ENCODE measurements around the gene GPHN.
"Not testable (repeated sequence)": the region's sequence is repeated elsewhere in the genome, so short reads cannot be mapped to it uniquely, and the experiment has no call there.

GPHN gene

DNA sequence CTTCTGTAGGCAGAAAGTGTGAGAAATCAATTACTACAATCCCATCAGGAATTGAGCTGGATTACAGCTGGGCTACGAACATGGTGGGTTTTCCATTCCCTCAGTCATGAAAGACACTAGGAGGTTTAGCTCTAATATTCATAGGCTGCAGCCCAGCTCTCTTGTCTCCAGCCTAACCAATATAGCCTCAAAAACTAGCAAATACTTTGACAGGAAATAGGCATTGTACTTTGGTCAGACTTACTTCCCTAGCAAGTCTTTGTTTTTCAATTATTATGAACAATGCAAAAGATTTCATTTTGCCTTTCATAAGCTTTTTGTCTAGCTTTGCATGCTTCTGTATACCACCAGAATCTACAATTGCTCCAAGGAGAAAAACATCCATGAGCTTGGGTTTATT lies 296.2 kb downstream of the GPHN start:
- TF ChIP-seq, protein P1, sequence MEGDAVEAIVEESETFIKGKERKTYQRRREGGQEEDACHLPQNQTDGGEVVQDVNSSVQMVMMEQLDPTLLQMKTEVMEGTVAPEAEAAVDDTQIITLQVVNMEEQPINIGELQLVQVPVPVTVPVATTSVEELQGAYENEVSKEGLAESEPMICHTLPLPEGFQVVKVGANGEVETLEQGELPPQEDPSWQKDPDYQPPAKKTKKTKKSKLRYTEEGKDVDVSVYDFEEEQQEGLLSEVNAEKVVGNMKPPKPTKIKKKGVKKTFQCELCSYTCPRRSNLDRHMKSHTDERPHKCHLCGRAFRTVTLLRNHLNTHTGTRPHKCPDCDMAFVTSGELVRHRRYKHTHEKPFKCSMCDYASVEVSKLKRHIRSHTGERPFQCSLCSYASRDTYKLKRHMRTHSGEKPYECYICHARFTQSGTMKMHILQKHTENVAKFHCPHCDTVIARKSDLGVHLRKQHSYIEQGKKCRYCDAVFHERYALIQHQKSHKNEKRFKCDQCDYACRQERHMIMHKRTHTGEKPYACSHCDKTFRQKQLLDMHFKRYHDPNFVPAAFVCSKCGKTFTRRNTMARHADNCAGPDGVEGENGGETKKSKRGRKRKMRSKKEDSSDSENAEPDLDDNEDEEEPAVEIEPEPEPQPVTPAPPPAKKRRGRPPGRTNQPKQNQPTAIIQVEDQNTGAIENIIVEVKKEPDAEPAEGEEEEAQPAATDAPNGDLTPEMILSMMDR (IDR thresholded peaks at IDR 0.05; ENCODE audit: low read length, missing control alignments) = no peak
- no peak overlapping the region for H3K4me3 ChIP-seq (replicated peaks; ENCODE audit: low read depth, low read length)
- DNase-seq (ENCODE audit: low read depth) = peak; percentile 7

DNA sequence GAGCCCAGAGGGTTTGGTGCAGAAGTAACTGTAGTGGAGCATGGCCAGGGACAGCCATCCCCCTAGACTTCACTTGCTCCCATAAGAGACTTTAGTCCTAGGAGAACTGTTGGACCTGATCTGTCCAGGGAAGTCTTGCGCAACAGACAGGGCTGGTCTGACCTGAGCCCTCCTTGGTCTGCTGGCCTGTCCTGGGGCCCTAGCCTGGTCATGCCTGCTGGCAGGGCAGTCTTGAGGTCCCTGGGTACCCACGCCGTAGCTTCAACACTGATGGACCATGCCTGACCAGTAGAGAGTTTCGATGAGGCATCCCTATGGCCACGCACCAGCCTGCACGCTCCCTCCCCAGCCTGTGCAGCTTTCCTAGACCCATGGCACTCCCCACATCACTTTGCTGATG lies 305.7 kb downstream of the GPHN start:
- no peak overlapping the region for H3K4me3 ChIP-seq (replicated peaks; ENCODE audit: low read depth, low read length)
- TF ChIP-seq, protein P1 (IDR thresholded peaks at IDR 0.05; ENCODE audit: low read length, missing control alignments) = no peak
- DNase-seq (ENCODE audit: low read depth) = no peak

DNA sequence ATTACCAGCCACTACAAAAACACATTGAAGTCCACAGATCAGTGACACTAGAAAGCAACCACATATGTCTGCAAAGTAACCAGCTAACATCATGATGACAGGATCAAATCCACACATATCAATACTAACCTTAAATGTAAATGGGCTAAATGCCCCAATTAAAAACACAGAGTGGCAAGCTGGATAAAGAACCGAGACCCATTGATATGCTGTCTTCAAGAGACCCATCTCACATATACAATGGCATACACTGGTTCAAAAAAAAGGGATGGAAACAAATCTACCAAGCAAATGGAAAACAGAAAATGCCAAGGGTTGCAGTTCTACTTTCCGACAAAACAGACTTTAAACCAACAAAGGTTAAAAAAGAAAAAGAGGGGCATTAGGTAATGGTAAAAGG lies 307.7 kb downstream of the GPHN start:
- DNase-seq (ENCODE audit: low read depth) = no peak
- TF ChIP-seq, protein P1 (IDR thresholded peaks at IDR 0.05; ENCODE audit: low read length, missing control alignments) = no peak

DNA sequence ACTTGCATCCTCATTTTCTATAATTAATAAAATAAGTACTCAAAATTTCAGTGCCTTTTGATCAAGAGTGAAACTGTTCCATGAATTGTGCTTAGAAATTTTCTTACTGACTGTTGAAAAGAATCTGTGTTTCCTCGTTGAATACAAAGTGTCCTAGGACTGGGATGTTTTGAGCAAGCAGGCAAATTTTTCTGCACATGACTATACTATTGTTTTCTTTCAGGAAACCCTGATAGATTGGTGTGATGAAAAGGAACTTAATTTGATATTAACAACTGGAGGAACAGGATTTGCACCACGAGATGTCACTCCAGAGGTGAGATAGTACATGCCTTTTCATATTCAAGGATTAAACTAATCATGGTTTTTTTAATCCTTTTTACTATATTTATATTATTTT lies 316.3 kb downstream of the GPHN start:
- H3K4me3 ChIP-seq (replicated peaks; ENCODE audit: low read depth, low read length) = no peak overlapping the region
- TF ChIP-seq, protein P1 (IDR thresholded peaks at IDR 0.05; ENCODE audit: low read length, missing control alignments) = no peak
- no peak for DNase-seq (ENCODE audit: low read depth)

More for the DNA sequence above, 307.7 kb downstream of the GPHN start:
- H3K4me3 ChIP-seq (replicated peaks; ENCODE audit: low read depth, low read length) = no peak overlapping the region

DNA sequence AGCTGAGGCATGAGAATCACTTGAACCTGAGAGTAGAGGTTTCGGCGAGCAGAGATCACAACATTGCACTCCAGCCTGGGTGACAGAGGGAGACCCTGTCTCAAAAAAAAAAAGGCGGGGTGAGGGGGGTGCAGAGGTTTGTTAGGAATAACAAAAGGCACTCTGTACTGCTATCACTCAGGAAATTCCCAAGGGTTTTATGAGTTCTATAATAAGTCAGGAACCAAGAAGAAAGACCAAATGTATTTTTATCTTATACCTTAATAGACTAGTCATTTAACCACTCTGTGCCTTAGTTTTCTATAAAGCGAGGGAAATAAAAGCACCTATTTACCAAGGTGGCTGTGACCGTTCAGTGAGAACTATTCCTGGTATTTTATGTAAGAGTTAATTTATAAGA lies 319.2 kb downstream of the GPHN start:
- TF ChIP-seq, protein P1 (IDR thresholded peaks at IDR 0.05; ENCODE audit: low read length, missing control alignments) = no peak
- H3K4me3 ChIP-seq (replicated peaks; ENCODE audit: low read depth, low read length) = no peak overlapping the region
- DNase-seq (ENCODE audit: low read depth) = no peak

DNA sequence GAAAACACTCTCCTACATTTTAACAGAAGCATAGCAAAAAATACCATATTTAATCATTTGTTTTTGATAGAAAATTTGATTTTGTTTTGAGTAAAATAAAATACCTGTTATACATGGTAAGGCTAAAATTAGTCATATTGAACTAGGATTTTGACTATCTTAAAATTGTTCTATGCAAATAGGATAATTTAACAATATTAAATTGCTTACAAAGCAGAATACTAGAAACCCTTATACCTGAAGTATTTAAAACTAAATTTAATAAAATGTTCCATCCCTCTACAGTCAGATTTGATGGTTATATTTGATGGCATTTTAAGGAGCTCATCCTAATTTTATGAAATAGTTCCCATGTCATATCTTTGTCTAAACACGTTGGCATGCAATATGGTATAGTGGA lies 323.2 kb downstream of the GPHN start:
- TF ChIP-seq, protein P1 (IDR thresholded peaks at IDR 0.05; ENCODE audit: low read length, missing control alignments) = no peak
- no peak for DNase-seq (ENCODE audit: low read depth)
- H3K4me3 ChIP-seq (replicated peaks; ENCODE audit: low read depth, low read length) = no peak overlapping the region

DNA sequence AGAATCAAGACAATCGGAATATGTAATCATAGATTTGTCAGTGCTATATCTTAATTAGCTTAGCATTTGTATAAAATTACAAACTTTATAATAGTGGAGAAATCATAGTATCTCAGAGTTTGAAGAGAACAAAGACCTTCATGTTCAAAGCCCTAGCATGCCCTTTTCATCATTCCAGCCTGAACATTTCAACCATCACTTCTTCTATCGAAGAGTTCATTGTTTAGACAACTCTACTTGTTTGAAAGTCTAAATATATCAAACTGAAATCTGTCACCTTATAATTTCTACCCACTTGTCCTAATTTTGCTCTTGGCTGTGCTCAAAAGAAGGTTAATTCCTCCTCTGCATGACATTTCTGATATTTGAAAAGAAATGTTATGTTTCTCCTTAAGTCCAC lies 325.9 kb downstream of the GPHN start:
- DNase-seq (ENCODE audit: low read depth) = no peak
- TF ChIP-seq, protein P1 (IDR thresholded peaks at IDR 0.05; ENCODE audit: low read length, missing control alignments) = no peak
- H3K4me3 ChIP-seq (replicated peaks; ENCODE audit: low read depth, low read length) = no peak overlapping the region

DNA sequence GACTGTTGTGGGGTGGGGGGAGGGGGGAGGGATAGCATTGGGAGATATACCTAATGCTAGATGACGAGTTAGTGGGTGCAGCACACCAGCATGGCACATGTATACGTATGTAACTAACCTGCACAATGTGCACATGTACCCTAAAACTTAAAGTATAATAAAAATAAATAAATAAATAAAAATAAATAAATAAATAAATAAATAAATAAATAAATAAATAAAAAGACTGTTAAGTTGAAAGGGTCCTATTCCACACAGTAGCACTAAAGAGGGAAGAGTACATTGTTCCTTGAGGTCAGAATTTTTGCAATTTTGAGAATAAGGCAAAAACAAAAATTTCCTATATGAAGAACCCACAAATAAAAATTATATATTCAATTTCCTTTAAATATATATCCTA lies 329.5 kb downstream of the GPHN start:
- H3K4me3 ChIP-seq (replicated peaks; ENCODE audit: low read depth, low read length); DNase-seq (ENCODE audit: low read depth): not testable (repeated sequence)

Data from fibroblast of pulmonary artery (primary cell).